T-helper 17 cell (primary cell): Measurements from ENCODE around the gene TMC5. TPM values are rescaled to one million over a fixed set of nuclear protein-coding genes. Genes with fewer than 3 reads are reported as not detected.

Source experiments
- ATAC-seq: fragments of 150-1000 bp; cut with Tn5 transposase; 2 replicates; pipeline ENCODE4 v1.10.0; 2021; ENCODE audit warnings: mild to moderate bottlenecking, moderate library complexity
- DNase-seq, 3 donors: peaks; one replicate each; pipeline versions ENCODE4 v3.0.0 to v3.0.0-alpha.2; 2020 to 2021
- H3K9me3 ChIP-seq: one replicate; pipeline ENCODE4 v1.7.0; 2013; ENCODE audit warnings: low read length, mild to moderate bottlenecking; ENCODE audit not compliant: control insufficient read depth, poor library complexity, severe bottlenecking
- H3K27ac Mint-ChIP-seq: one replicate; pipeline ENCODE4 v1.8.0; 2022; ENCODE audit warnings: mild to moderate bottlenecking, moderate library complexity, mixed read lengths
- H3K27me3 Mint-ChIP-seq: one replicate; pipeline ENCODE4 v1.8.0; 2022; ENCODE audit warnings: mixed read lengths
- H3K36me3 Mint-ChIP-seq: one replicate; pipeline ENCODE4 v1.8.0; 2022; ENCODE audit warnings: low read depth, mixed read lengths
- H3K4me1 Mint-ChIP-seq: one replicate; pipeline ENCODE4 v1.8.0; 2022; ENCODE audit warnings: mild to moderate bottlenecking, mixed read lengths
- H3K4me3 Mint-ChIP-seq: one replicate; pipeline ENCODE4 v1.8.0; 2022; ENCODE audit warnings: mild to moderate bottlenecking, moderate library complexity, mixed read lengths
- total RNA-seq, 4 donors: library from RNA in 2 of 4; stranded (reverse) in 2 of 4; gene quantifications; one replicate each; pipeline ENCODE4 v1.2.3 and lab custom pipeline; 2022 to 2026

The TMC5 gene
- total RNA-seq, 2 donors from 2014 or later, result 0.22 TPM; not detected in 1

DNA sequence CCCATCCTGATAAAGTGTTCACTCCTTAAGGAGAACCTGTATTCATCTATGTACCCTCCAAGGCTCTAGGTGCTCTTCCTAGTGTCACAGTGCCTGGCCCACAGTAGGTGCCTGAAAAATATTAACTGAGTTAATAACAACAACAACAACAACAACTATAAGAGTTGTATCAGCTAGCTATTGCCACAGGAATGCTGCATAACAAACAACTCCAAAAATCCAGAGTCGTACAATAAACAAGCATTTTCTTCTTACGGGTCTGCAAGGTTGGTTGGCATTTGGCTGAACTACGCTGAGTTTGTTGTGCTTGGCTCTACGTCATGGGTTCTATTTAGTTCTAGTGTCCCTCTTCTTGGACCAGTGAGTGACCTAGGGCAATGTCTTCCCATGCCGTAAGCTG, 29.2 kb downstream of the TMC5 start:
- H3K27ac Mint-ChIP-seq, result no peak overlapping the region
- H3K27me3 Mint-ChIP-seq, result peaks cover 30% of the 10 kb centered on the region
- ATAC-seq (no peak), DNase-seq (no peak)
- no peaks in the 10 kb centered on the region for H3K4me1 Mint-ChIP-seq
- peaks cover 5% of the 10 kb centered on the region for H3K36me3 Mint-ChIP-seq
- H3K4me3 Mint-ChIP-seq, result no peak overlapping the region
- H3K9me3 ChIP-seq, result no peaks in the 10 kb centered on the region

- no peak overlapping the region for H3K4me3 Mint-ChIP-seq
- H3K9me3 ChIP-seq, result no peaks in the 10 kb centered on the region
- no peaks in the 10 kb centered on the region for H3K4me1 Mint-ChIP-seq
- H3K36me3 Mint-ChIP-seq, result peaks cover 3% of the 10 kb centered on the region
- ATAC-seq (no peak), DNase-seq (no peak)
- H3K27me3 Mint-ChIP-seq, result peaks cover 30% of the 10 kb centered on the region
- H3K27ac Mint-ChIP-seq, result no peak overlapping the region
Observed at GRCh38 chr16:19450186-19450585, 32.5 kb downstream of the TMC5 start.

- Mint-ChIP-seq H3K4me1 (no peaks in the 10 kb centered on the region), H3K27ac (no peak overlapping the region), H3K4me3 (no peak overlapping the region), H3K36me3 (peaks cover 2% of the 10 kb centered on the region), H3K27me3 (peaks cover 23% of the 10 kb centered on the region)
- H3K9me3 ChIP-seq, result no peaks in the 10 kb centered on the region
- DNase-seq (no peak), ATAC-seq (no peak)
Observed at GRCh38 chr16:19458722-19459379, 41.2 kb downstream of the TMC5 start.

DNA sequence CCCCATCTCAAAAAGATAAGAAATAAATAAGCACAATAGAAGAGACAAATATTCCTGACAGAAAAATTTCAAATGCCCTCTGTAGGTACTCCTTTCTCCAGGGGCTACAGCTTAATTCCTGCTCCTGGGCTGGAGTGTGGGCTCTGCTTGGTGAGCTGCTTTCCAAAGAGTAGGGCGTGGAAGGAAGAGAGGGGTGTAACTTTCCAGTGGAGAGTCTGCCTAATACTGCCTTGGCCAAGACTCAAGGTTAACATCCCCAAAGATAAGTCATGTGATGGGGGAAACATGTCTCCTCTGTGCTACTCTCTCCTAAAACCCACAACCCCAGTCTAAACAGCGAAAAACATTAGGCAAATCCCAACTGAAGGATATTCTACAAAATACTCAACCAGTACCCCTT, 42.7 kb downstream of the TMC5 start:
- no peaks in the 10 kb centered on the region for H3K4me1 Mint-ChIP-seq
- H3K36me3 Mint-ChIP-seq, result peaks cover 2% of the 10 kb centered on the region
- H3K27ac Mint-ChIP-seq, result no peak overlapping the region
- no peak overlapping the region for H3K4me3 Mint-ChIP-seq
- ATAC-seq (no peak), DNase-seq (no peak)
- peaks cover 23% of the 10 kb centered on the region for H3K27me3 Mint-ChIP-seq
- H3K9me3 ChIP-seq, result no peaks in the 10 kb centered on the region

- DNase-seq (no peak), ATAC-seq (no peak)
- H3K27ac Mint-ChIP-seq, result no peak overlapping the region
- no peaks in the 10 kb centered on the region for H3K4me1 Mint-ChIP-seq
- no peaks in the 10 kb centered on the region for H3K36me3 Mint-ChIP-seq
- H3K9me3 ChIP-seq, result no peaks in the 10 kb centered on the region
- no peak overlapping the region for H3K4me3 Mint-ChIP-seq
- H3K27me3 Mint-ChIP-seq, result peaks cover 7% of the 10 kb centered on the region
Observed at GRCh38 chr16:19463468-19464315, 46.0 kb downstream of the TMC5 start.

GRCh38 chr16:19468300-19468699, 50.6 kb downstream of the TMC5 start:
- Mint-ChIP-seq H3K4me3 (no peak overlapping the region), H3K4me1 (no peaks in the 10 kb centered on the region), H3K27ac (no peak overlapping the region), H3K36me3 (no peaks in the 10 kb centered on the region), H3K27me3 (no peaks in the 10 kb centered on the region)
- ATAC-seq (no peak), DNase-seq (no peak)
- H3K9me3 ChIP-seq, result no peaks in the 10 kb centered on the region

GRCh38 chr16:19472482-19472881, 54.8 kb downstream of the TMC5 start:
- Mint-ChIP-seq H3K27ac (no peak overlapping the region), H3K36me3 (no peaks in the 10 kb centered on the region), H3K4me3 (no peak overlapping the region), H3K27me3 (peaks cover 10% of the 10 kb centered on the region), H3K4me1 (peaks cover 2% of the 10 kb centered on the region)
- H3K9me3 ChIP-seq, result no peaks in the 10 kb centered on the region
- ATAC-seq (no peak), DNase-seq (no peak)

- H3K27me3 Mint-ChIP-seq, result peaks cover 10% of the 10 kb centered on the region
- ATAC-seq, result no peak
- no peaks in the 10 kb centered on the region for H3K9me3 ChIP-seq
- no peaks in the 10 kb centered on the region for H3K36me3 Mint-ChIP-seq
- H3K4me3 Mint-ChIP-seq, result no peak overlapping the region
- DNase-seq, result no peak
- peaks cover 2% of the 10 kb centered on the region for H3K4me1 Mint-ChIP-seq
- H3K27ac Mint-ChIP-seq, result no peak overlapping the region
Observed at GRCh38 chr16:19474617-19475016, 56.9 kb downstream of the TMC5 start.

- Mint-ChIP-seq H3K4me3 (no peak overlapping the region), H3K36me3 (no peaks in the 10 kb centered on the region), H3K27me3 (peaks cover 10% of the 10 kb centered on the region), H3K4me1 (peaks cover 2% of the 10 kb centered on the region), H3K27ac (no peak overlapping the region)
- ATAC-seq, result no peak
- no peak for DNase-seq
- no peaks in the 10 kb centered on the region for H3K9me3 ChIP-seq
Observed at GRCh38 chr16:19478505-19478904, 60.8 kb downstream of the TMC5 start.

- H3K4me1 Mint-ChIP-seq, result peaks cover 2% of the 10 kb centered on the region
- H3K4me3 Mint-ChIP-seq, result no peak overlapping the region
- DNase-seq (no peak), ATAC-seq (no peak)
- H3K9me3 ChIP-seq, result no peaks in the 10 kb centered on the region
- no peaks in the 10 kb centered on the region for H3K36me3 Mint-ChIP-seq
- no peak overlapping the region for H3K27ac Mint-ChIP-seq
- peaks cover 8% of the 10 kb centered on the region for H3K27me3 Mint-ChIP-seq
Observed at GRCh38 chr16:19479302-19479721, 61.6 kb downstream of the TMC5 start.

DNA sequence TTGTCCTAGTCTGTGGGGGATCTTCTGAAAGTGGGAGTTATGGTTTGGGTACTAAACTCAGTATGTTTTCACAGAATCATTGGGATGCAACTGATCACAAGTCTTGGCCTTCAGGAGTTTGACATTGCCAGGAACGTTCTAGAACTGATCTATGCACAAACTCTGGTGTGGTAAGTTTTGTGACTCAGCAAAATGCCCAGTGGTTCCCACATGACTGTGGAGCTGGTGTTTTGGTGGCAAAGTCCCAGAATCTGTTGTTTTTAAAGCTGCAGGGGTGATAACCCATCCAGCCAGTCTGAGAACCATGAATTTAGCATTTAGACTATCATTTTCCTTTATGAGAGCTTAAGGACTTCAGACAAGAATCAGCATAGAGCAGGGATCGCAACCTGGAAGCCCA, 63.6 kb downstream of the TMC5 start:
- ATAC-seq, result no peak
- Mint-ChIP-seq H3K4me1 (no peaks in the 10 kb centered on the region), H3K36me3 (no peaks in the 10 kb centered on the region), H3K27ac (no peak overlapping the region), H3K27me3 (peaks cover 6% of the 10 kb centered on the region), H3K4me3 (no peak overlapping the region)
- DNase-seq, result no peak
- H3K9me3 ChIP-seq, result no peaks in the 10 kb centered on the region

DNA sequence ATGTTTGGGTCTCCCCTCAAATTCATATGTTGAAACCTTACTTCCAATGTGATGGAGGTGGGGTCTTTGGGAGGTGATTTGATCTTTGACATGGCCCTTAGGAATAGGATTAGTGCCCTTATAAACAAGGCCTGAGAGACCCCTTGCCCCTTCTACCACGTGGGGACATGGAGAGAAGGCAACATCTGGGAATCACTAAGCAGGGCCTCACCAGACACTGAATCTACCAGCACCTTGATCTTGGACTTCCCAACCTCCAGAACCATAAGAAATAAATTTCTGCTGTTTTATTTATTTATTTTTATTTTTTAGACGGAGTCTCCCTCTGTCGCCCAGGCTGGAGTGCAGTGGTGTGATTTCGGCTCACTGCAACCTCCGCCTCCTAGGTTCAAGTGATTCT, 64.1 kb downstream of the TMC5 start:
- H3K27ac Mint-ChIP-seq, result no peak overlapping the region
- DNase-seq (no peak), ATAC-seq (no peak)
- H3K9me3 ChIP-seq, result no peaks in the 10 kb centered on the region
- no peaks in the 10 kb centered on the region for H3K4me1 Mint-ChIP-seq
- H3K27me3 Mint-ChIP-seq, result peaks cover 1% of the 10 kb centered on the region
- no peak overlapping the region for H3K4me3 Mint-ChIP-seq
- H3K36me3 Mint-ChIP-seq, result no peaks in the 10 kb centered on the region

DNA sequence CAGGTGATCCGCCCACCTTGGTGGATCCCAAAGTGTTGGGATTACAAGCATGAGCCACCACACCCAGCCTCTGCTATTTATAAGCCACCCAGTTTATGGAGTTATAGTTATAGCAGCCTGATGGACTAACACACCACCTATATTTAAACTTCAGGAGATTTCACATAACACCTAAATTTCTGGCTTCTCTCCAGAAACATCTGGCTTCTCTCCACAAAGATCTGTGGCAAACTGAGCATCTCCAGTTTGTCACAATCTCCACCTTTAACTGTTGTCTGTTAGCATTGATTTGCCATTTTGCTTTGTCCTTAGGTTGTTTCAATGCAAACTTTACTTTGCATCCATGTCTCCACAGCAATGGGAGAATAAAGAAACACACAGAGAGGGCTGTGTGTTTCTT, 64.6 kb downstream of the TMC5 start:
- Mint-ChIP-seq H3K4me1 (no peaks in the 10 kb centered on the region), H3K27me3 (no peaks in the 10 kb centered on the region), H3K4me3 (no peak overlapping the region), H3K36me3 (no peaks in the 10 kb centered on the region), H3K27ac (no peak overlapping the region)
- DNase-seq (no peak), ATAC-seq (no peak)
- no peaks in the 10 kb centered on the region for H3K9me3 ChIP-seq

- H3K4me3 Mint-ChIP-seq, result no peak overlapping the region
- no peaks in the 10 kb centered on the region for H3K9me3 ChIP-seq
- H3K4me1 Mint-ChIP-seq, result no peaks in the 10 kb centered on the region
- DNase-seq, result no peak
- no peaks in the 10 kb centered on the region for H3K36me3 Mint-ChIP-seq
- H3K27me3 Mint-ChIP-seq, result no peaks in the 10 kb centered on the region
- no peak for ATAC-seq
- H3K27ac Mint-ChIP-seq, result no peak overlapping the region
Observed at GRCh38 chr16:19484096-19484495, 66.4 kb downstream of the TMC5 start.
